IMR-90 (cell line): Measurements from ENCODE around the gene SCTR. TPM values are rescaled to one million over a fixed set of nuclear protein-coding genes. Genes with fewer than 3 reads are reported as not detected.

Experiments used
- ATAC-seq: fragments of 200-7000 bp; cut with Tn5 transposase; 2 replicates; pipeline ENCODE4 v1.9.1; 2020; ENCODE audit warnings: low read depth, mild to moderate bottlenecking, moderate library complexity
- BruUV-seq: library from RNA; stranded (reverse); fragments of 400-500 nt; replicated peaks from 2 replicates; lab custom pipeline; 2021; lab: Mats Ljungman, UMichigan
- CTCF ChIA-PET: fragments of 300-600 bp; formaldehyde crosslinking; extraction: SDS; loops from one replicate; lab custom pipeline; 2021; ENCODE audit warnings: antibody characterized with exemption; lab: Yijun Ruan, JAX
- POLR2A ChIA-PET: fragments of 300-600 bp; sonication (Branson Sonifier 250); formaldehyde crosslinking; loops from one replicate; lab custom pipeline; 2022; ENCODE audit warnings: antibody characterized with exemption; ENCODE audit not compliant: unreplicated experiment; lab: Charles Lee
- DNase-seq: peaks from one replicate; pipeline ENCODE4 v3.0.0; 2013
- H2AFZ ChIP-seq: replicated peaks from 2 replicates; pipeline ENCODE3; 2013; ENCODE audit warnings: low read length, mild to moderate bottlenecking; ENCODE audit not compliant: poor library complexity
- H2AK5ac ChIP-seq: 2 replicates; pipeline ENCODE4 v1.6.1; 2013; ENCODE audit warnings: low read depth, low read length, inconsistent platforms
- H2AK9ac ChIP-seq: replicated peaks from 2 replicates; pipeline ENCODE3; 2013; ENCODE audit warnings: mild to moderate bottlenecking, low read depth, low read length, moderate library complexity; ENCODE audit not compliant: poor library complexity
- H2BK120ac ChIP-seq: 2 replicates; pipeline ENCODE4 v1.6.1; 2013; ENCODE audit warnings: low read depth, low read length, inconsistent platforms
- H2BK15ac ChIP-seq: 3 replicates; pipeline ENCODE4 v1.6.1; 2013; ENCODE audit warnings: low read depth, low read length, inconsistent platforms
- H2BK20ac ChIP-seq: 2 replicates; pipeline ENCODE4 v1.6.1; 2013; ENCODE audit warnings: low read depth, mild to moderate bottlenecking, inconsistent platforms, low read length, moderate library complexity
- H2BK5ac ChIP-seq: 2 replicates; pipeline ENCODE4 v1.6.1; 2013; ENCODE audit warnings: mild to moderate bottlenecking, low read depth, low read length, inconsistent platforms; ENCODE audit not compliant: poor library complexity, severe bottlenecking
- H3K14ac ChIP-seq: replicated peaks from 2 replicates; pipeline ENCODE4 v1.6.1; 2013; ENCODE audit warnings: low read depth, low read length, inconsistent platforms
- H3K18ac ChIP-seq: 2 replicates; pipeline ENCODE4 v1.6.1; 2013; ENCODE audit warnings: low read depth, low read length, control low read depth
- H3K23ac ChIP-seq: 2 replicates; pipeline ENCODE4 v1.6.1; 2013; ENCODE audit warnings: low read depth, low read length, inconsistent platforms
- H3K27ac ChIP-seq: 2 replicates; pipeline ENCODE4 v1.5.1; 2013; ENCODE audit warnings: mild to moderate bottlenecking, control low read depth, low read length; ENCODE audit not compliant: insufficient read depth
- H3K27me3 ChIP-seq: 2 replicates; pipeline ENCODE4 v1.6.1; 2013; ENCODE audit warnings: low read length; ENCODE audit not compliant: control insufficient read depth, insufficient read depth
- H3K36me3 ChIP-seq: 2 replicates; pipeline ENCODE4 v1.6.1; 2013; ENCODE audit warnings: low read length, mixed read lengths; ENCODE audit not compliant: control insufficient read depth, insufficient read depth
- H3K4ac ChIP-seq: 2 replicates; pipeline ENCODE4 v1.6.1; 2013; ENCODE audit warnings: low read depth, low read length, inconsistent platforms
- H3K4me1 ChIP-seq: 2 replicates; pipeline ENCODE4 v1.6.1; 2013; ENCODE audit warnings: low read length, mixed read lengths; ENCODE audit not compliant: control insufficient read depth, insufficient read depth
- H3K4me2 ChIP-seq: 2 replicates; pipeline ENCODE4 v1.6.1; 2013; ENCODE audit warnings: low read depth, mild to moderate bottlenecking, control low read depth, low read length, moderate library complexity
- H3K4me3 ChIP-seq: 2 replicates; pipeline ENCODE4 v1.5.1; 2013; ENCODE audit warnings: low read depth, mild to moderate bottlenecking, control low read depth, low read length, moderate library complexity; ENCODE audit not compliant: insufficient read depth
- H3K56ac ChIP-seq: 2 replicates; pipeline ENCODE4 v1.6.1; 2013; ENCODE audit warnings: low read length, inconsistent platforms; ENCODE audit not compliant: insufficient read depth; ENCODE audit errors: extremely low read depth
- H3K79me1 ChIP-seq, 2 experiments: 2 replicates each; pipeline ENCODE4 v1.6.1; 2013; ENCODE audit warnings: low read length in 2 of 2, inconsistent platforms in 1 of 2, low read depth in 1 of 2
- H3K9ac ChIP-seq: 2 replicates; pipeline ENCODE4 v1.6.1; 2013; ENCODE audit warnings: low read depth, low read length, control low read depth
- H3K9me1 ChIP-seq: 2 replicates; pipeline ENCODE4 v1.6.1; 2013; ENCODE audit warnings: low read length, inconsistent platforms; ENCODE audit not compliant: insufficient read depth
- H3K9me3 ChIP-seq: 2 replicates; pipeline ENCODE4 v1.6.1; 2013; ENCODE audit warnings: low read length; ENCODE audit not compliant: control insufficient read depth, insufficient read depth
- H4K20me1 ChIP-seq: 2 replicates; pipeline ENCODE4 v1.6.1; 2013; ENCODE audit warnings: low read length, inconsistent platforms; ENCODE audit not compliant: insufficient read depth
- H4K5ac ChIP-seq: 2 replicates; pipeline ENCODE4 v1.6.1; 2013; ENCODE audit warnings: mild to moderate bottlenecking, low read depth, low read length, control low read depth
- H4K8ac ChIP-seq, 2 experiments: 2 replicates each; pipeline ENCODE4 v1.6.1; 2013; ENCODE audit warnings: low read depth in 2 of 2, low read length in 2 of 2, control low read depth in 1 of 2, inconsistent platforms in 1 of 2
- H4K91ac ChIP-seq: 2 replicates; pipeline ENCODE4 v1.6.1; 2013; ENCODE audit warnings: low read depth, low read length, inconsistent platforms; ENCODE audit not compliant: insufficient read depth
- CHD1 ChIP-seq: IDR thresholded peaks from 2 replicates; pipeline ENCODE4 v1.6.1; 2012; ENCODE audit warnings: low read depth, low read length, improper control_type of control experiment
- ELK1 ChIP-seq: fragments of 150-350 bp; IDR thresholded peaks from 2 replicates; pipeline ENCODE4 v1.6.1; 2016; ENCODE audit warnings: low read depth, mild to moderate bottlenecking, low read length, moderate library complexity, borderline replicate concordance
- FOS ChIP-seq: fragments of 150-350 bp; IDR thresholded peaks from 2 replicates; pipeline ENCODE4 v1.6.1; 2016; ENCODE audit warnings: low read depth, low read length
- MAFK ChIP-seq: IDR thresholded peaks from 2 replicates; pipeline ENCODE4 v1.6.1; 2012; ENCODE audit warnings: low read depth, low read length, improper control_type of control experiment
- MAZ ChIP-seq: IDR thresholded peaks from 2 replicates; pipeline ENCODE4 v1.6.1; 2012; ENCODE audit warnings: low read depth, mild to moderate bottlenecking, low read length, improper control_type of control experiment, moderate library complexity, borderline replicate concordance
- NFE2L2 ChIP-seq: fragments of 150-350 bp; IDR thresholded peaks from 2 replicates; pipeline ENCODE4 v1.6.1; 2016; ENCODE audit warnings: low read depth, mild to moderate bottlenecking, low read length
- POLR2A ChIP-seq: IDR thresholded peaks from 2 replicates; pipeline ENCODE4 v1.6.1; 2012; ENCODE audit warnings: mild to moderate bottlenecking, low read depth, low read length
- RAD21 ChIP-seq: IDR thresholded peaks from 2 replicates; pipeline ENCODE4 v1.6.1; 2012; ENCODE audit warnings: low read length, improper control_type of control experiment
- RFX5 ChIP-seq: IDR thresholded peaks from 2 replicates; pipeline ENCODE4 v1.8.0; 2012; ENCODE audit warnings: low read depth, mild to moderate bottlenecking, low read length, moderate library complexity
- SMC3 ChIP-seq: fragments of 150-350 bp; IDR thresholded peaks from 2 replicates; pipeline ENCODE4 v1.6.1; 2016; ENCODE audit warnings: low read depth, mild to moderate bottlenecking, antibody characterized with exemption, low read length, moderate library complexity
- WGBS, 2 experiments: methylation state at CpG; one replicate each; pipeline versions ENCODE4 v1.1.5 to v1.1.7; 2013; ENCODE audit warnings: missing lambda C conversion rate in 2 of 2; ENCODE audit not compliant: insufficient read length in 1 of 2; ENCODE audit errors: extremely low coverage in 2 of 2; 5-methylcytosine and 5-hydroxymethylcytosine counted together
- dilution Hi-C: fragments of 300-500 bp; cut with HindIII; formaldehyde crosslinking; loops from one replicate; pipeline ENCODE4 v1.14.3; 2018; ENCODE audit warnings: low sequenced_read_pairs; ENCODE audit not compliant: unreplicated experiment
- in situ Hi-C: fragments of 300-500 bp; cut with MboI; formaldehyde crosslinking; loops from 3 replicates; pipeline ENCODE4 v1.14.3; 2019; ENCODE audit warnings: low sequenced_read_pairs, inconsistent platforms, mixed read lengths
- intact Hi-C: fragments of 100-400 bp; cut with micrococcal nuclease; formaldehyde crosslinking; loops from 2 replicates; pipeline ENCODE4 v1.10.0; 2022
- polyA plus RNA-seq, 3 experiments: library from polyadenylated mRNA; depleted of rRNA; stranded (reverse); fragments of >200 nt; gene quantifications; 2 replicates each; pipeline ENCODE4 v1.2.3, GENCODE V29; 2012; ENCODE audit warnings: low replicate concordance in 1 of 3
- total RNA-seq: library from RNA; depleted of rRNA; stranded (reverse); fragments of >200 nt; gene quantifications from 2 replicates; pipeline ENCODE4 v1.2.3, GENCODE V29; 2012

Gene SCTR
- total and polyA plus RNA-seq, 2 of the 4 experiments (the other 2 are of a cell fraction) = not detected

DNA sequence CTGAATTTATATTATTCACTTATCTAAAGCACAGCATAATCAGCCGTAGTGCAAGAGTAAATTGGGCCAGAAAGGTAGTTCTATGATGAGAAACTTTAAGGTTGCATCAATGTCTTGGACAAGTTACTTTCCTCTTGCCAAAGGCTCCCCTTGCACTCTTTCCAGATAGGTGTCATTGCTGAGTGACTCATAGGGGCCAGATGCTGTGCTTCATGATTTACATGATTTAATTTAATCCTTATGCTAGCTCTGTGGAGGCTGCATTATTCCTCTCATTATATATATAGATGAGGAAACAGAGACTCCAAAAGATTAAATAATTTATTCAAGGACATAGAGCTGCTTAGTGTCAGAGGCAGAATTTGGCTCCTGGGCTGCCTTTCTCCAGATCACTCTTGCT, 25.0 kb upstream of the SCTR start:
- Histone ChIP-seq H3K9me1 (no peaks in the 10 kb centered on the region), H3K18ac (no peak overlapping the region), H3K9ac (no peak overlapping the region), H3K4me3 (no peak overlapping the region), H2BK20ac (no peak overlapping the region), H3K56ac (no peak overlapping the region), H4K91ac (no peak overlapping the region), H3K4me2 (no peak overlapping the region), H3K27ac (no peak overlapping the region), H3K9me3 (no peaks in the 10 kb centered on the region), H3K14ac (no peak overlapping the region), H4K5ac (no peak overlapping the region), H2AK9ac (no peak overlapping the region), H2BK5ac (no peak overlapping the region), H3K27me3 (peaks cover 19% of the 10 kb centered on the region), H4K8ac (no peak overlapping the region), H2AK5ac (no peak overlapping the region), H3K4ac (no peak overlapping the region), H3K4me1 (no peaks in the 10 kb centered on the region), H2AFZ (no peak overlapping the region), H3K36me3 (no peaks in the 10 kb centered on the region), H4K20me1 (no peaks in the 10 kb centered on the region), H3K23ac (no peak overlapping the region), H3K79me1 (no peaks in the 10 kb centered on the region), H2BK120ac (no peak overlapping the region), H2BK15ac (no peak overlapping the region)
- ChIA-PET POLR2A (no interaction called here), CTCF (no interaction called here)
- in situ Hi-C loops (no loop called here), intact Hi-C loops (no loop called here), dilution Hi-C loops (no loop called here)
- DNase-seq (peak; percentile 8), ATAC-seq (no peak)
- no peak for TF ChIP-seq NFE2L2
- TF ChIP-seq RAD21 = no peak
- TF ChIP-seq RFX5 = no peak
- TF ChIP-seq CHD1 = no peak
- no peak for TF ChIP-seq MAFK
- no peak for TF ChIP-seq FOS
- no peak for TF ChIP-seq SMC3
- TF ChIP-seq ELK1 = no peak
- TF ChIP-seq POLR2A = no peak
- TF ChIP-seq MAZ = no peak
- BruUV-seq = no TSS peak
- no CpG with 5 or more reads among the region's 1 CpG for whole genome bisulfite sequencing, 2 experiments
